Inflammatory macrophage treated with lipopolysaccharide for 1 hour (primary cell): ENCODE results near the gene ACACA.
A peak's percentile ranks its signal among the peaks of the same experiment; 100 is the strongest.
"Not testable (repeated sequence)": the region's sequence is repeated elsewhere in the genome, so short reads cannot be mapped to it uniquely, and the experiment has no call there.

Experiments
- DNase-seq, 2 donors: peaks; one replicate each; pipeline ENCODE4 v3.0.0-alpha.2; 2020 to 2022

Gene ACACA

GRCh38 chr17:37406635-37407461, at the start of gene ACACA, which contains the start of gene TADA2A:
TSS of gene ACACA (minus strand) at chr17:37406836. CDS start at chr17:37406299, 537 bp downstream.
TSS of gene TADA2A (plus strand) at chr17:37406886. CDS start at chr17:37411366, 4,480 bp downstream.
- peak; percentile 81 to 85 for DNase-seq

DNA sequence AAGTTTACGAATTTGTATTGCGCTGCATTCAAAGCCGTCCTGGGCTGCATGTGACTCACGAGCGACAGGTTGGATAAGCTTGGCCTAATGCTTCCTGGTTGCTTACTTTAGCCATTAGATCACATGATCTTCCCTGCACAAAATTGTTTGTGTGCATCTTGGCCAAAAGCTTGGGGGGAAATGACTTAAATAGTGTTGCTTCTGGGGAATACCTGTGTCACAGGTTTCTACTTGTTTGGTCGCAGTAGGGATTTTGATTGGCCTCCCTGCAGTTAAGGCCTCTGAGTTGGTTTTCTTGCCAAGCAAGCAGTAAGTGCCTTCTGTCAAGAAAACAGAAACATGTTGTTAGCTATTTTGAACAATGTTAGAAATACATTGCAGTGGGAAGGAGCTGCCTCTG, 43.5 kb upstream of the ACACA start:
- no peak for DNase-seq

GRCh38 chr17:37447641-37448040, 41.0 kb upstream of the ACACA start:
- no peak for DNase-seq

- DNase-seq, result no peak
These were observed 39.4 kb upstream of the ACACA start for GRCh38 chr17:37446027-37446426.

DNA sequence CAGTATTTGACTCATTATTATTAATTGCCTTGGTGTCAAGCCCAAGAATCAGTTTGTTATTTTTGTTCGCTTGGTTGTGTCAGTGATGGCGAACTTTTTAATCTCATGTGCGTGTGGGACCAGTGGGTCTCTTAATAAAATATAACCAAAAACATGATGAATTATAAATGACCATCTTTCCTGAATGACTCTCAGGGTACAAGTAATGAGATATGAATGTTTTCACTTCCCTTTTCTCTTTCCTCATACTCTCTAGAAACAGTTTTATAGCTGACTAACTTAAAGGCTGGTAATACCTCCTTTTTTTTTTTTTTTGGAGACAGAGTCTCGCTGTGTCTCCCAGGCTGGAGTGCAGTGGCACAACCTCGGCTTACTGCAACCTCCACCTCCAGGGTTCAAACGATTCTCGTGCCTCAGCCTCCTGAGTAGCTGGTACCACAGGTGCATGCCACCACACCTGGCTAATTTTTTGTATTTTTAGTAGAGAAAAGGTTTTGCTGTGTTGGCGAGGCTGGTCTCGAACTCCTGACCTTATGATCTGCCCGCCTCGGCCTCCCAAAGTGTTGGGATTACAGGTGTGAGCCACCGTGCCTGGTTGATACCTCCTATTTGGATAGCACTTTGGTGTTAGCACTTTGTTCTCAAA, 34.9 kb upstream of the ACACA start:
- DNase-seq, result peak; percentile 13 to 35

- no peak for DNase-seq
These were observed 33.8 kb upstream of the ACACA start for GRCh38 chr17:37440424-37440823.

GRCh38 chr17:37438141-37438540, 31.5 kb upstream of the ACACA start:
- no peak for DNase-seq

DNA sequence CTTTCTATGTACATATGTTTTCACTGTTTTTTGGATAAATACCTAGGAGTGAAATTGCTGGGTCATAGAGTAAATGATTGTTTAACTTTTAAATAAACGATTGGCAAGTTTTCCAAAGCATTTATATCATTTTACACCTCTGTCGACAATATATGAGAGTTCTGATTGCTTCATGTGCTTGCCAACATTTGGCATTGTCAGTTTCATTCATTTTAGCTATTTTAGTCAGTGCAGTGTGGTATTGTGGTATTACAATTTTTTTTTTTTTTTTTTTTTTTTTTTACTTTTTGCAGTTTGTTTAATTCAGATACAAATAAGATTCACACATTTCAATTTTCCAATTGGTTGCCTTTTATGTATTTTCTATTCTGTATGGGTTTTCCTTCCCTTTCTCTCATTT, 26.0 kb upstream of the ACACA start:
- no peak for DNase-seq

- DNase-seq, result peak; percentile 42 to 80
These were observed 23.5 kb upstream of the ACACA start for GRCh38 chr17:37430051-37430627.

DNA sequence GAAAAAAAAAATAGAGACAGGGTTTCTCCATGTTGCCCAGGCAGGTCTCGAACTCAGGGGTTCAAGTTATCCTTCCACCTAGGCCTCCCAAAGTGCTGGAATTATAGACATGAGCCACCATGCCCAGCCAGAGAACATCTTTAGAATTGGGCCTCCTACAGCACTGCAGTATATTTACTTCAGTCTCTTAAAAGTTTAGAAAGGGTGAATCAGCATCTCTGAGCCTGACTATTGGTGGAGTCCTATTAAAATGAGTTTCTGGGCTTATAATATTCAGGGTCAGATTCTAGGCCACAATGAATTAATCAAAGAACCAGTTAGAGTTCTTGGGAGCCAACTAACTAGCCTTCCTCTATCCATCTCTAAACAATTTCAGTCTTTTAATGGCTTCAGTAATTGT, 22.8 kb upstream of the ACACA start:
- DNase-seq, result no peak

DNA sequence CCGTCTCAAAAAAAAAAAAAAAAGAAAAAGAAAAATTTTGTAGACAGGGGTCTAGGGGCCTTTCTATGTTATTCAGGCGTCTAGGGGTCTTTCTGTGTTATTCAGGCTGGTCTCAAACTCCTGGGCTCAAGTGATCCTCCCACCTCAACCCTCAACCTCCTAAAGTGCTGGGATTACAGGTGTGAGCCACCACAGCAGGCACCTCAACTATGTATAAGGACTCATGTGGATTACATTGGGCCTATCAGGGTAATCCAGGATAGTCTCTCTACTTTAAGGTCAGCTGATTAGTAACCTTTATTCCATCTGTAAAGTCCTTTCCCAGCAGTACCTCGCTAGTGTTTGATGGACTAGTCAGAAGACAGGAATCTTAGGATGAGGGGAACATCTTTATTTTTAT, 22.4 kb upstream of the ACACA start:
- no peak for DNase-seq

DNA sequence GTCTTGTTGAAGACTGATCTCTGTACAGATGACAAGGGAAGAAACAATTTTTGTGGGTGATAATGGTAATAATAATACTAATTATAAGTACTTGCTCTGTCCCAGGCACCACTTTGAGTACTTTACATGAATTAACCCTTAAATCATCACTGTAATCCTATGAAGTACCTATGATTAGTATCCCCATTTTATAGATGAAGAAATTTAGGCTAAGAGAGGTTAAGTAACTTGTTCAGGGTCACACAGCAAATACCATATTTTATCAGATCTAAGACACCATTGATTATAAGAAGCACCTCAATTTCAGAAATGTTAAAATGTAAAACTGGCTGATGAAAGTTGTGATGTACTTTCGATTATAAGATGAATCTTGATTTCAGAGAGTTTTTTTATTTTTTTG, 18.6 kb upstream of the ACACA start:
- DNase-seq, result no peak

DNA sequence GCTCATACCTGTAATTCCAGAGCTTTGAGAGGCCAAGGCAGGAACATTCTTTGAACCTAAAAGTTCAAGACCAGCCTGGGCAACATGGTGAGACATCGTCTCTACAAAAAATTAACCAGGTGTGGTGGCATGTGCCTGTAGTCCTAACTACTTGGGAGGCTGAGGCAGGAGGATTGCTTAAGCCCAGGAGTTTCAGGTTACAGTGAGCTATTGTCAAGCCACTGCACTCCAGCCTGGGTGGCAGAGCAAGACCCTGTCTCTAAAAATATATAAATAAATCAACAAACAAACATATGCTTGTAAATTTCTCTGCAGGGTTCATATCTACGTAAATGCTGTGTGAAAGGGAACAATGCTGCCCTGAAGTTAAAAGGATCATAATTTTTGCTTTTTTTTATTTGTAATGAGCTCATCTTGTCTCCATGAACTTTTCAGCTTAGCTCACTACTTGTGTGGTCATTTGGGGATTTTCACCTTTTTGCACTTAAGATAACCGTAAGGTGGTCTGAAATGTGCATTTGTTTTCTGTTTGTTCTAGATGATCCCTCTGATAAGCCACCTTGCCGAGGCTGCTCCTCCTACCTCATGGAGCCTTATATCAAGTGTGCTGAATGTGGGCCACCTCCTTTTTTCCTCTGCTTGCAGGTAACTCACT, 16.5 kb upstream of the ACACA start:
- DNase-seq, result no peak

- no peak for DNase-seq
These were observed 11.2 kb upstream of the ACACA start for GRCh38 chr17:37417852-37418251.

DNA sequence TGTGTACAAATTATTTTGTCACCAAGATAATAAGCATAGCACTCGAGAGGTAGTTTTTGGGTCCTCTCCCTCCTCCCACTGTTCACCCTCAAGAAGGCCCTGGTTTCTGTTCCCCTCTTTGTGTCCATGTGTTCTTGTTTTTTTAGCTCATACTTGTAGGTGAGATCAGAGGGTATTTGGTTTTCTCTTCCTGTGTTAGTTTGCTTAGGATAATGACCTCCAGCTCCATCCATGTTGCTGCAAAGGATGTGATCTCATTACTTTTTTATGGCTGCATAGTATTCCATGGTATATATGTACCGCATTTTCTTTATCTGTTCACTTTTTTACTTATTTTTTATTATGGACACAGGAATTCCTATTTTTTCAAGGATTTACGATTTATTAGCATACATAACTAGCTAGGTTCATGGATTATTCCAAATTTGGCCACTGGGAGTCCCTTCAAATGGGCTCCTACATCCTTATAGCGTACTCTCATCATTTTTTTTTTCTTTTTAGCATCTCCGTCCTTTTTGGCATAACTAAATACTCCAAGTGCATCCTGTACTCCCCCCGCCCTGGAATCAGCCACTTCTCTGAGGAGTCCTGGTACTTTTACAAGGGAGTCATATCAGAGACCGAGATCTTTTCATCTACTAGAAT, 7.4 kb upstream of the ACACA start:
- DNase-seq, result no peak

- no peak for DNase-seq
These were observed 3.7 kb upstream of the ACACA start for GRCh38 chr17:37410357-37410756.

DNA sequence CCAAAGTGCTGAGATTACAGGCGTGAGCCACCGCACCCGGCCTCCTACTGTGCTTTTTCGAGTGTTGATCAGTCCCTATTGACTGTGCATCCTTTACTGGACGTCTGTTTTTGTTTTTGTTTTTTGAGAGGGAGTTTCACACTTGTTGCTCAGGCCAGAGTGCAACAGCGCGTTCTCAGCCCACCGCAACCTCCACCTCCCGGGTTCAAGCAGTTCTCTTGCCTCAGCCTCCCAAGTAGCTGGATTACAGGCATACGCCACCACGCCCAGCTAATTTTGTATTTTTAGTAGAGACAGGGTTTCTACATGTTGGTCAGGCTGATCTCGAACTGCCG, 1.5 kb upstream of the ACACA start:
- DNase-seq, result not testable (repeated sequence)

DNA sequence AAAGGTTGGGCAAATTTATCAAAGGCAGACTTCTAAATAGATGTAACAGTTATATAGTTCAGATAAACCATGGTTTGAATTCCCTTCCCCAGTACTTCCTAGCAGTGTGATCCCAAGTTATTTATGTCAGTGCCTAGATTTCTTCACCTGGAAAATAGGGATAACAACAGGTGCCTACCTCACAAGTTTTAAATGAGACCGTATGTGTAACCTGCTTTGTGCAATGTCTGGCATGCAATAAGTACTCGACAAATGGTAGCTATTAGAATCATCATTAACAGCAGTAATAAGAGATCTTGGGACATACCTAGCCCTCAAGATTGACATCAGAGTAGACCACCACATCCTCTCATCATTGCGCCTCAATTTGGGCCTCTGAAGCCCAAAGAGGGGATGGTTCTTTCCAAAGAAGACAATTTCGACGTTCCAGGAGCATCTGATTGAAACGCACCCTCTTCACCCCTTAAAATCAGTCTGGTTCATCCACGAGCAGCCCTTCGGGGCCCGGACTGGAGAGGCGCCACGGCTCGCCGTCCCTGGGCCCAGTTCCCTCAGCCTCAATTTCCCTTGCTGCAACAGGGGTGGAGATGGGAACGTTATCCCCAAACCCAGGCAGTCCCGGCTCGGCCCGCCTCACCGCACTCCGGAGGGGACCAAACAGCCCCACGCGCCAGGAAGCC, 541 bp downstream of the ACACA start:
- DNase-seq, result peak in 1 of 2 donors; percentile 10

GRCh38 chr17:37405522-37405921, 1.1 kb downstream of the ACACA start:
- not testable (repeated sequence) for DNase-seq

DNA sequence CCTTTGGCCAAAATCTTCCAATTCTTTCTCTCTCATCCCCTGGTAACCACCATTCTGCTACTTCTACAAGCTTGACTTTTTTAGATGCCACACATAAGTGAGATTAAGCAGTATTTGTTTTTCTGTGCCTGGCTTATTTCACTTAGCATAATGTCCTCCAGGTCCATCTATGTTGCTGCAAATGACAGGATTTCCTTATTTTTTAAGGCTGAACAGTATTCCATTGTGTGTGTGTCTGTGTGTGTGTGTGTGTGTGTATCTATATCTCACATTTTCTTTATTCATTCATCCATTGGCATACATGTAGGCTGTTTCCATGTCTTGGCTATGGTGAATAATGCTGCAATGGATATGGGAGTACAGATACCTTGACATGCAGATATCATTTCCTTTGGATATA, 6.1 kb downstream of the ACACA start:
- DNase-seq, result no peak

- no peak for DNase-seq
These were observed 7.3 kb downstream of the ACACA start for GRCh38 chr17:37399265-37399803.

DNA sequence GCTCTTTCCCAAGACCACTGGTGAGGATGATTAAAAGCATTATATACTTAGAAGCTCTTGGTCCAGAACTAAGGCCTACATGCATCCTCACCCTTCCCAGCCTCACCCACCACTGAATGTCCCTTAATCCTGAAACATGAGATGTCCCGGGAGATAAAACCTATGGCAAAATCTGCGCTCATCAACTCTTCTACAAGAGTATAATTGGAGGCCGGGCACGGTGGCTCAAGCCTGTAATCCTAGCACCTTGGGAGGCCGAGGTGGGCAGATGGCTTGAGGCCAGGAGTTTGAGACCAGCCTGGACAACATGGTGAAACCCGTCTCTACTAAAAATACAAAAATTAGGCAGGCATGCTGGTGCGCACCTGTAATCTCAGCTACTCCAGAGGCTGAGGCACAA, 13.3 kb downstream of the ACACA start:
- no peak for DNase-seq
